AG04450 (cell line): ENCODE data around the gene LINGO1. TPM values are rescaled to one million over a fixed set of nuclear protein-coding genes. Genes with fewer than 3 reads are reported as not detected.

Source experiments
- CTCF ChIA-PET: fragments of 300-600, 350-600 bp; formaldehyde crosslinking; extraction: SDS; loops from one replicate; lab custom pipeline; 2022; ENCODE audit warnings: antibody characterized with exemption, inconsistent platforms; lab: Charles Lee
- POLR2A ChIA-PET: fragments of 350-600 bp; formaldehyde crosslinking; extraction: SDS; loops from one replicate; lab custom pipeline; 2021; ENCODE audit warnings: antibody characterized with exemption, inconsistent platforms; lab: Yijun Ruan, JAX
- DNase-seq: peaks from one replicate; pipeline ENCODE4 v3.0.0-alpha.2; 2011; ENCODE audit warnings: low read depth, low spot score
- H3K27ac ChIP-seq: one replicate; pipeline ENCODE4 v1.5.1; 2012; ENCODE audit warnings: low read depth, low read length, control low read depth
- H3K27me3 ChIP-seq: one replicate; pipeline ENCODE4 v1.6.0; 2012; ENCODE audit warnings: low read length; ENCODE audit not compliant: control insufficient read depth, insufficient read depth
- H3K4me3 ChIP-seq: 2 replicates; pipeline ENCODE4 v1.5.1; 2011; ENCODE audit warnings: mild to moderate bottlenecking, low read depth, low read length, control low read depth
- H3K9me3 ChIP-seq: 2 replicates; pipeline ENCODE4 v1.5.1; 2012; ENCODE audit warnings: low read length; ENCODE audit not compliant: control insufficient read depth, insufficient read depth
- polyA plus RNA-seq: library from polyadenylated mRNA; depleted of rRNA; stranded (reverse); fragments of >200 nt; gene quantifications from 2 replicates; pipeline ENCODE4 v1.2.3, GENCODE V29; 2011
- TF ChIP-seq, protein P1 (sequence below): IDR thresholded peaks from 2 replicates; pipeline ENCODE4 v1.5.1; 2011; ENCODE audit warnings: low read depth, low read length, control low read depth, inconsistent platforms

LINGO1 gene
- polyA plus RNA-seq, 1 experiment: not detected

DNA sequence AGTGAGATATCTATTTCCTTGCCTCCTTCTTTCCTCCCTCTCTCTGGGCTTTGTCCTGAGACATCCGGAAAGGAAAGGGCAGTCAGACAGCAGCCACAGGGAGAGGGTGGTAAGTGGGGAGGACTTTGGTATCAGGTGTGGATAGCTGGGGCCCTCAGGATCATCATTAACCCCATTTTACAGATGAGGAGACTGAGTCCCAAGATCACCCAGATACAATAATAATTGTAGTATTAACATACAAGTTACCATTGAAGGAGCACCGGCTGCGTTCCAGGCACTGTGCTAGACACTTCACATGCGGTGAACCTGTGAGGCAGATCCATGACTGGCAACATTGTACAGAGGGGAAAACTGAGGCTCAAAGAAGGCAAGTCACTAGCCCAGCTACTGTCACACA lies 15.2 kb upstream of the LINGO1 start:
- H3K27ac ChIP-seq: no peak overlapping the region
- peaks cover 31% of the 10 kb centered on the region for H3K27me3 ChIP-seq
- DNase-seq: no peak
- no peak overlapping the region for H3K4me3 ChIP-seq
- POLR2A ChIA-PET: no interaction called here
- TF ChIP-seq, protein P1, sequence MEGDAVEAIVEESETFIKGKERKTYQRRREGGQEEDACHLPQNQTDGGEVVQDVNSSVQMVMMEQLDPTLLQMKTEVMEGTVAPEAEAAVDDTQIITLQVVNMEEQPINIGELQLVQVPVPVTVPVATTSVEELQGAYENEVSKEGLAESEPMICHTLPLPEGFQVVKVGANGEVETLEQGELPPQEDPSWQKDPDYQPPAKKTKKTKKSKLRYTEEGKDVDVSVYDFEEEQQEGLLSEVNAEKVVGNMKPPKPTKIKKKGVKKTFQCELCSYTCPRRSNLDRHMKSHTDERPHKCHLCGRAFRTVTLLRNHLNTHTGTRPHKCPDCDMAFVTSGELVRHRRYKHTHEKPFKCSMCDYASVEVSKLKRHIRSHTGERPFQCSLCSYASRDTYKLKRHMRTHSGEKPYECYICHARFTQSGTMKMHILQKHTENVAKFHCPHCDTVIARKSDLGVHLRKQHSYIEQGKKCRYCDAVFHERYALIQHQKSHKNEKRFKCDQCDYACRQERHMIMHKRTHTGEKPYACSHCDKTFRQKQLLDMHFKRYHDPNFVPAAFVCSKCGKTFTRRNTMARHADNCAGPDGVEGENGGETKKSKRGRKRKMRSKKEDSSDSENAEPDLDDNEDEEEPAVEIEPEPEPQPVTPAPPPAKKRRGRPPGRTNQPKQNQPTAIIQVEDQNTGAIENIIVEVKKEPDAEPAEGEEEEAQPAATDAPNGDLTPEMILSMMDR: no peak
- H3K9me3 ChIP-seq: no peaks in the 10 kb centered on the region
- CTCF ChIA-PET: interaction anchor here (1.3 kb wide), 1 partner anchor 14 kb away, joined by 4 read pairs; no protein-coding TSS in a partner anchor

DNA sequence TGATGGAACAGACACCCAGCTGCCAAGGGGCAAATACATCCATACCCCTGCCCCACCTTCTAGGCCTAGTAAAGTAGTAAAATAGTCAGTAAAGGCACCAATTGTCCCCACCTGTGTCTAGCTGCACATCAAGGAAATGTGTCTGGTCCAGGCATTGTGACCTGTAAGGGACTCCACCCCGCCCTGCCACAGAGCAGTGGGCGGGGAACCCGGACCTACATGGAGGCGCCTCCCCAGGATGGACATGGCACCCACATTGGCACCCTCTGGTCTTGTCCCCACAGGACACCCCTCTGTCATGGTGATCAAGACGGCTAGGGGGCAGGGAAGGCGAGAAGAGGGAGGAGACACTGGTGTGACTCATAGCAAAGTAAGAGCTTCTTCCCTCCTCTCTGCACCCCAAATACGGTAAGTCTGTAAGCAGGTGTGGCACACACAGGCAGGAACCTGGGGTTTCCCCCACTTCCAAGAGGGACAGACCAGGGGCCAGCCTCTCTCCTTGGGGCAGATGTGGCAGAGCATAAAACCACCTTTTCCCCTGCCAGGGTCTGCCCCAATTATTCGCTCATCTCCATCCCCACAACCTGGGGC lies 13.5 kb upstream of the LINGO1 start:
- no peak overlapping the region for H3K27ac ChIP-seq
- TF ChIP-seq, protein P1: no peak
- H3K9me3 ChIP-seq: no peaks in the 10 kb centered on the region
- no peak overlapping the region for H3K4me3 ChIP-seq
- POLR2A ChIA-PET: no interaction called here
- H3K27me3 ChIP-seq: peaks cover 34% of the 10 kb centered on the region
- CTCF ChIA-PET: interaction anchor here (0.9 to 1.6 kb wide), 2 partner anchors 11 to 13 kb away, joined by 3 to 9 read pairs; no protein-coding TSS in a partner anchor
- no peak for DNase-seq

GRCh38 chr15:77645602-77646001 lies 12.9 kb upstream of the LINGO1 start:
- H3K4me3 ChIP-seq: no peak overlapping the region
- H3K27ac ChIP-seq: no peak overlapping the region
- POLR2A ChIA-PET: no interaction called here
- TF ChIP-seq, protein P1: no peak
- no peaks in the 10 kb centered on the region for H3K9me3 ChIP-seq
- DNase-seq: no peak
- CTCF ChIA-PET: interaction anchor here (0.9 to 2.1 kb wide), 3 partner anchors 11 to 12 kb away, joined by 3 to 9 read pairs (median 7); no protein-coding TSS in a partner anchor
- H3K27me3 ChIP-seq: peaks cover 35% of the 10 kb centered on the region

- TF ChIP-seq, protein P1: no peak
- ChIA-PET POLR2A (no interaction called here), CTCF (interaction anchor here (2.1 kb wide), 1 partner anchor 12 kb away, joined by 7 read pairs; no protein-coding TSS in a partner anchor)
- no peaks in the 10 kb centered on the region for H3K9me3 ChIP-seq
- no peak overlapping the region for H3K4me3 ChIP-seq
- DNase-seq: no peak
- H3K27me3 ChIP-seq: peaks cover 31% of the 10 kb centered on the region
- H3K27ac ChIP-seq: no peak overlapping the region
Observed at GRCh38 chr15:77644543-77645247, 12.0 kb upstream of the LINGO1 start.

GRCh38 chr15:77643764-77644163 lies 11.1 kb upstream of the LINGO1 start:
- TF ChIP-seq, protein P1: no peak
- Histone ChIP-seq H3K4me3 (no peak overlapping the region), H3K9me3 (no peaks in the 10 kb centered on the region), H3K27me3 (peaks cover 32% of the 10 kb centered on the region), H3K27ac (no peak overlapping the region)
- ChIA-PET POLR2A (no interaction called here), CTCF (interaction anchor here (2.1 kb wide), 1 partner anchor 11 kb away, joined by 7 read pairs; no protein-coding TSS in a partner anchor)
- DNase-seq: no peak
